ENCODE results near the gene ATP6AP1. TPM values are rescaled to one million over a fixed set of nuclear protein-coding genes. Genes with fewer than 3 reads are reported as not detected.

The ATP6AP1 gene
- total RNA-seq, 2 experiments from 2014 or later, result 21.3 to 22.5 TPM

DNA sequence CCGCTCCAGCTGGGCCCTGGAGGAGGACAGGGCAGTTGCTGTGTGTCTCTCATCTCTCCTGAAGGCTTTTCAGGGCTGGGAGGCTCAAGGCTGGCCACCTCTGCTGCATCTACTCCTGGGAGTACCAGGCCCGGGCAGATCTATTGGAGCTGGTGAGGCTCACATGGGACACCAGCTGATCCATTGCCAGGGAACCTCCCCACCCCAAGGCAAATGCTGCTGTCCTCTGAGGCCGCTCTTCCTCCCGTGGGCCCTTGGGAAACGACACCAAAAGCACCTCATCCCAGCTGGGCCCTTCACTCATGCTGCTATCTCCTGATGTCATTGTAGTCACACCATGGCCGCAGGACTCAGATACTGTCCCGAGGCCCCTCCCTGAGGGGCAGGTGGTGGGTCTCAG is 54.3 kb downstream of the ATP6AP1 start:
- Mint-ChIP-seq H3K27me3 (no peaks in the 10 kb centered on the region), H3K9me3 (no peaks in the 10 kb centered on the region), H3K4me1 (ENCODE audit: low read depth) (peaks cover 12% of the 10 kb centered on the region), H3K4me3 (no peak overlapping the region), H3K27ac (no peak overlapping the region), H3K36me3 (ENCODE audit: low read depth) (peaks cover 14% of the 10 kb centered on the region)
- ATAC-seq, result no peak
- ChIA-PET POLR2A (no interaction called here), CTCF (no interaction called here)
- intact Hi-C loops (cut with micrococcal nuclease), result no loop called here
- DNase-seq, result no peak
- TF ChIP-seq CTCF (IDR thresholded peaks at IDR 0.05), result no peak

GRCh38 chrX:154483325-154483724 is 54.8 kb downstream of the ATP6AP1 start:
- ChIA-PET POLR2A (no interaction called here), CTCF (no interaction called here)
- H3K4me1 Mint-ChIP-seq (ENCODE audit: low read depth), result peaks cover 16% of the 10 kb centered on the region
- no peak for DNase-seq
- no peak for ATAC-seq
- no peaks in the 10 kb centered on the region for H3K27me3 Mint-ChIP-seq
- peak overlapping the region; percentile 7 for H3K4me3 Mint-ChIP-seq
- H3K27ac Mint-ChIP-seq, result peak overlapping the region; percentile 38
- no peak for TF ChIP-seq CTCF (IDR thresholded peaks at IDR 0.05)
- intact Hi-C loops (cut with micrococcal nuclease), result no loop called here
- no peaks in the 10 kb centered on the region for H3K9me3 Mint-ChIP-seq
- peaks cover 18% of the 10 kb centered on the region for H3K36me3 Mint-ChIP-seq (ENCODE audit: low read depth)

GRCh38 chrX:154484255-154485149 is 56.0 kb downstream of the ATP6AP1 start:
- peaks cover 18% of the 10 kb centered on the region for H3K36me3 Mint-ChIP-seq (ENCODE audit: low read depth)
- intact Hi-C loops (cut with micrococcal nuclease), result no loop called here
- no peaks in the 10 kb centered on the region for H3K9me3 Mint-ChIP-seq
- ChIA-PET POLR2A (interaction anchor here (0.6 to 1.2 kb wide), 3 partner anchors 9 to 582 kb away, joined by 3 read pairs; no protein-coding TSS in a partner anchor), CTCF (no interaction called here)
- H3K27me3 Mint-ChIP-seq, result no peaks in the 10 kb centered on the region
- TF ChIP-seq CTCF (IDR thresholded peaks at IDR 0.05), result no peak
- H3K27ac Mint-ChIP-seq, result peak overlapping the region; percentile 46
- H3K4me1 Mint-ChIP-seq (ENCODE audit: low read depth), result peaks cover 23% of the 10 kb centered on the region
- ATAC-seq (no peak), DNase-seq (peak; percentile 17)
- H3K4me3 Mint-ChIP-seq, result peak overlapping the region; percentile 71

DNA sequence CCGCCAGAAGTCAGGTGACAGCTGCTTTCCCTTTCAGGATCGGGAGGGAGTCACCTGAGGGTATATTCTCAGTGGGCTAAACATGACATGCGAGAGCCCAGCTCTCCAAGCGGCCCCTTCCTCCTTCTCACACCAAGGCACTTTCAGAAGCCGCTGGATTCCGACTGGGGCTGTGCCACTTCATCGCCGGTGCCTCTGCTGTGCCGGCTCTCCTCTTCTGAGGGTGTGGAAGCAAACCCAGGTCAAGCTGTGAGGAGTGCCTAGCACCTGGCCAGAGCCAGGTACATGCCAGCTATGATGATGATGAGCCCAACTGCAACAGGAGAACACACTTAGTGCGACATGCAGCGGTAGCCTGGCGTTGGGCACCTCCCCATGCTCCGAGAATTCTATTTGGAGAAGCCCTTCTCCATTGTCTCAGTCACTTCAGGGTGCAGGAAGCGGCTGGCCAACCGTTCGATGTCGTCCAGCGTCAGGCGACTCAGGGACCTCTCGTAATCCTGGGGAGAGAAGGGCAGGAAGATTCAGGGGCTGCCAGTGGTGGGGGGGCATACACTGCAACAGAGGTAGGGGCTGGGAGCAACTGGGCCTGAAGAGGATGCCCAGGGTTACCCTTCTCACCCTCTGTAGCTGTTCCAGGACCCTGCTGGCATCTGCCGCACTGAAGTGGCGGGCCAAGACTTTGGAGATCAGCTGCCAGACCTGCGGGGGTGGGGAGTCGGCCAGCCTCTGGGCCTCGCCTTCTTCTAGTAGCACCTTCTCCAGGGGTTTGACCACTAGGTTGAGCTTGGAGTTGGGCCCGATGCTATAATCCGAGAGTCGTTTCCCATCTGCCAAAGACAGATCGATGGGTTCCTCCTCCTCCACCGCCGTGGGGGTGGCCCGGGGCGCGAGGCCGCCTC is 56.9 kb downstream of the ATP6AP1 start:
- Mint-ChIP-seq H3K4me3 (peak overlapping the region; percentile 71), H3K4me1 (ENCODE audit: low read depth) (peaks cover 25% of the 10 kb centered on the region), H3K27me3 (no peaks in the 10 kb centered on the region), H3K9me3 (no peaks in the 10 kb centered on the region), H3K27ac (peak overlapping the region; percentile 72), H3K36me3 (ENCODE audit: low read depth) (peaks cover 18% of the 10 kb centered on the region)
- no peak for TF ChIP-seq CTCF (IDR thresholded peaks at IDR 0.05)
- ATAC-seq (no peak), DNase-seq (no peak)
- intact Hi-C loops (cut with micrococcal nuclease), result no loop called here
- ChIA-PET CTCF (no interaction called here), POLR2A (interaction anchor here (0.5 to 1.6 kb wide), 10 partner anchors 9 to 534 kb away, joined by 3 to 5 read pairs (median 3); no protein-coding TSS in a partner anchor)
